K562 (cell line): Measurements from ENCODE around the gene CDCP2. TPM values are rescaled to one million over a fixed set of nuclear protein-coding genes. Genes with fewer than 3 reads are reported as not detected.

Experiments
- ATAC-seq: fragments of 200-7000 bp; cut with Tn5 transposase; 3 replicates; pipeline ENCODE4 v1.9.1; 2020; ENCODE audit warnings: moderate library complexity
- BruUV-seq: library from RNA; stranded (reverse); fragments of 400-500 nt; replicated peaks from 2 replicates; lab custom pipeline; 2021; lab: Mats Ljungman, UMichigan
- CTCF ChIA-PET: fragments of 300-600 bp; formaldehyde crosslinking; extraction: SDS; loops from one replicate; lab custom pipeline; 2021; ENCODE audit warnings: low intra/inter-chr PET ratio; lab: Yijun Ruan, JAX
- POLR2A ChIA-PET: fragments of 300-600, 350-650 bp; sonication (Branson Sonifier 250); formaldehyde crosslinking; extraction: SDS; loops from one replicate; lab custom pipeline; 2021; ENCODE audit warnings: antibody characterized with exemption, inconsistent platforms; lab: Yijun Ruan, JAX
- DNase-seq, 4 experiments: peaks; one replicate each; pipeline versions ENCODE4 v3.0.0 to v3.0.0-alpha.2; 2011 to 2018; ENCODE audit warnings: low spot score in 3 of 4, mixed read lengths in 3 of 4; ENCODE audit errors: extremely low read depth in 1 of 4
- FAIRE-seq: peaks from 2 replicates; lab custom pipeline; 2011; peaks lifted over from hg19 to GRCh38; lab: Jason Lieb, UNC
- H2AFZ ChIP-seq: 2 replicates; pipeline ENCODE4 v1.6.0; 2011; ENCODE audit warnings: low read depth, low read length, control low read depth, inconsistent platforms
- H3K27ac ChIP-seq: fragments of 200-600 bp; 3 replicates; pipeline ENCODE4 v1.8.0; 2011; ENCODE audit warnings: low read depth, mild to moderate bottlenecking, control low read depth, inconsistent platforms, low read length, moderate library complexity, mixed read lengths; ENCODE audit errors: extremely low read depth
- H3K27me3 ChIP-seq, 2 experiments: fragments of 300-600 bp in 1 of 2; 2 replicates in 1 of 2; 3 replicates in 1 of 2; pipeline versions ENCODE4 v1.6.0 to v1.8.0; 2011; ENCODE audit warnings: inconsistent platforms in 2 of 2, low read length in 2 of 2, mild to moderate bottlenecking in 1 of 2, mixed read lengths in 1 of 2, moderate library complexity in 1 of 2; ENCODE audit not compliant: control insufficient read depth in 2 of 2, insufficient read depth in 2 of 2
- H3K36me3 ChIP-seq: fragments of 300-600 bp; 3 replicates; pipeline ENCODE4 v1.8.0; 2011; ENCODE audit warnings: mild to moderate bottlenecking, low read length, inconsistent platforms; ENCODE audit not compliant: control insufficient read depth, insufficient read depth
- H3K4me1 ChIP-seq, 2 experiments: fragments of 200-600 bp in 1 of 2; replicated peaks in 1 of 2; 2 replicates in 1 of 2; 3 replicates in 1 of 2; pipeline versions ENCODE4 v1.5.1 to v1.8.0; 2011; ENCODE audit warnings: inconsistent platforms in 2 of 2, low read length in 2 of 2, mild to moderate bottlenecking in 1 of 2, mixed read lengths in 1 of 2, moderate library complexity in 1 of 2; ENCODE audit not compliant: control insufficient read depth in 2 of 2, insufficient read depth in 2 of 2
- H3K4me2 ChIP-seq: 2 replicates; pipeline ENCODE4 v1.6.1; 2011; ENCODE audit warnings: low read length, control low read depth, inconsistent platforms, mixed read lengths; ENCODE audit not compliant: insufficient read depth
- H3K4me3 ChIP-seq: fragments of 200-600 bp; sonication (generic), shearing (Covaris generic); 2 replicates; pipeline ENCODE4 v1.5.1; 2016; ENCODE audit warnings: control low read depth, inconsistent platforms
- H3K79me2 ChIP-seq: fragments of 200-600 bp; 3 replicates; pipeline ENCODE4 v1.8.0; 2011; ENCODE audit warnings: low read length, inconsistent platforms; ENCODE audit not compliant: control insufficient read depth, insufficient read depth
- H3K9ac ChIP-seq, 2 experiments: 2 replicates each; pipeline versions ENCODE4 v1.6.0 to v1.6.1; 2011; ENCODE audit warnings: low read depth in 2 of 2, low read length in 2 of 2, control low read depth in 1 of 2, inconsistent platforms in 1 of 2, mild to moderate bottlenecking in 1 of 2, mixed read lengths in 1 of 2; ENCODE audit not compliant: insufficient read depth in 1 of 2
- H3K9me1 ChIP-seq: one replicate; pipeline ENCODE4 v1.6.0; 2011; ENCODE audit warnings: inconsistent platforms, mild to moderate bottlenecking, low read length, moderate library complexity; ENCODE audit not compliant: control insufficient read depth, insufficient read depth
- H3K9me3 ChIP-seq: replicated peaks from 2 replicates; pipeline ENCODE4 v1.5.1; 2011; ENCODE audit warnings: low read depth, low read length, inconsistent platforms; ENCODE audit not compliant: control insufficient read depth, insufficient read depth
- H4K20me1 ChIP-seq: replicated peaks from 2 replicates; pipeline ENCODE4 v1.6.1; 2011; ENCODE audit warnings: low read length, inconsistent platforms, mixed read lengths; ENCODE audit not compliant: control insufficient read depth, insufficient read depth
- DPF2 ChIP-seq: fragments of 450-650 bp; IDR thresholded peaks from 2 replicates; pipeline ENCODE4 v1.6.1; 2016
- E4F1 ChIP-seq: fragments of 250-450 bp; sonication (Bioruptor Pico); IDR thresholded peaks from 2 replicates; pipeline ENCODE4 v1.5.0; 2021; ENCODE audit warnings: mild to moderate bottlenecking, borderline replicate concordance
- HMG20A ChIP-seq: fragments of 450-650 bp; formaldehyde crosslinking; conservative IDR thresholded peaks from 2 replicates; pipeline ENCODE4 v1.4.0; 2020; ENCODE audit warnings: mild to moderate bottlenecking, mixed read lengths
- PRPF4 ChIP-seq: fragments of 200-400 bp; formaldehyde crosslinking; IDR thresholded peaks from one replicate; pipeline ENCODE4 v1.6.1; 2017; ENCODE audit warnings: low read length, low read depth, mild to moderate bottlenecking; ENCODE audit not compliant: insufficient read depth, poor library complexity, severe bottlenecking
- RAD51 ChIP-seq: fragments of 450-650 bp; IDR thresholded peaks from 2 replicates; pipeline ENCODE4 v1.7.1; 2016; ENCODE audit warnings: low read depth, mild to moderate bottlenecking, borderline replicate concordance
- ZBTB5 ChIP-seq: fragments of 450-650 bp; IDR thresholded peaks from 2 replicates; pipeline ENCODE4 v1.6.1; 2017; ENCODE audit warnings: antibody characterized with exemption
- ZNF589 ChIP-seq: fragments of 200-800 bp; sonication (Bioruptor generic); IDR thresholded peaks from 2 replicates; pipeline ENCODE4 v1.6.1; 2016; ENCODE audit warnings: low read depth, missing genetic modification characterization, missing compliant biosample characterization
- WGBS: fragments of 100-300 bp; shearing (Covaris generic); methylation state at CpG from one replicate; pipeline ENCODE4 v1.1.6; 2016; ENCODE audit warnings: low coverage, mixed read lengths; ENCODE audit not compliant: insufficient coverage; ENCODE audit errors: missing lambda C conversion rate; 5-methylcytosine and 5-hydroxymethylcytosine counted together
- in situ Hi-C: fragments of 300-500 bp; cut with MboI; formaldehyde crosslinking; loops from 4 replicates; pipeline ENCODE4 v1.15.0; 2018; ENCODE audit warnings: inconsistent platforms, mixed read lengths
- intact Hi-C: fragments of 100-400 bp; cut with micrococcal nuclease; formaldehyde crosslinking; loops from 2 replicates; pipeline ENCODE4 v1.14.2; 2022
- polyA plus RNA-seq, 8 experiments: library from polyadenylated mRNA; depleted of rRNA in 4 of 8; stranded (reverse) in 5 of 8; unstranded in 3 of 8; fragments of >200 nt; fragmentation: Nextera tagmentation in 2 of 8; fragmentation: Illumina TruSeq in 1 of 8; extraction: Ambion mirVana in 2 of 8; extraction: Trizol in 1 of 8; gene quantifications; 2 replicates each; pipeline versions ENCODE4 v1.2.1 to v1.2.3, GENCODE V29; 2011 to 2014; ENCODE audit warnings: inconsistent platforms in 1 of 8, missing spikeins in 1 of 8
- total RNA-seq, 7 experiments: library from RNA; depleted of rRNA in 6 of 7; stranded (reverse); fragments of >200 nt in 6 of 7; fragmentation: Illumina TruSeq in 2 of 7; extraction: Trizol in 2 of 7; gene quantifications; 2 replicates each; pipeline versions ENCODE4 v1.2.1 to v1.2.3, GENCODE V29; 2011 to 2021; ENCODE audit warnings: low replicate concordance in 1 of 7
- TF ChIP-seq, protein P1 (sequence below), 2 experiments: fragments of 450-650 bp; IDR thresholded peaks; 2 replicates each; pipeline ENCODE4 v1.6.1; 2016; ENCODE audit warnings: mild to moderate bottlenecking in 2 of 2, borderline replicate concordance in 1 of 2, low read depth in 1 of 2, moderate library complexity in 1 of 2
- TF ChIP-seq, protein P2 (sequence below): sonication (generic); formaldehyde crosslinking; IDR thresholded peaks from 2 replicates; pipeline ENCODE4 v1.9.0; 2022; ENCODE audit warnings: mild to moderate bottlenecking, missing genetic modification reagents

Gene CDCP2
- total and polyA plus RNA-seq, 9 of the 15 experiments (the other 6 are each of a cell fraction or from before 2014, with no cell fraction given), result not detected

DNA sequence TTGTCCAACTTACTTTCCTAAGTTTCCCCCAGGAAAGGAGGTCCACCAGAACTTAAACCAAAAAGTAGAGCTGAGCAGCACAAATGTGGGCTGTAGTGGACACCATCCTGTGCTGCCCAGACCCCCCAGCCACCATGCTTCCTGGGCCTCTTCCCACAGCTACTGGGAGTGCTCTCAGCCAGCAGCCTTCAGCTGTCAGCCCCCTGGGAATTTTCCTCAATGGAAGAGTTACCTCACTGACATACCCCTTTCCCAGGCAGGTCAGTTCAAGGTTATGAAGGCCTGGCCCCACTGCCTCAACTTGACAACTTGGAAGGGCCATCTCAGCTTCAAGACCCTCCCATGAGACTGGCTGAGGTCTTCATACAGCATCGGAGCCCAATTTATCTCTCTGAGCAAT is 47.7 kb downstream of the CDCP2 start:
- Histone ChIP-seq H3K9me3 (no peaks in the 10 kb centered on the region), H3K36me3 (no peaks in the 10 kb centered on the region), H3K27me3 (no peaks in the 10 kb centered on the region), H3K79me2 (no peaks in the 10 kb centered on the region), H3K9me1 (no peaks in the 10 kb centered on the region), H3K4me3 (no peak overlapping the region), H3K9ac (no peak overlapping the region), H2AFZ (no peak overlapping the region), H3K27ac (no peak overlapping the region), H4K20me1 (no peaks in the 10 kb centered on the region), H3K4me2 (no peak overlapping the region), H3K4me1 (peaks cover 5 to 6% of the 10 kb centered on the region in 2 experiments; a peak in 3 of 5 replicates)
- BruUV-seq, result no TSS peak
- 22% methylated on average over 1 of the region's 1 CpG for WGBS
- CTCF ChIA-PET, result no interaction called here
- in situ Hi-C loops (no loop called here), intact Hi-C loops (no loop called here)
- POLR2A ChIA-PET, result interaction anchor here (0.6 to 1.0 kb wide), 3 partner anchors 108 to 1938 kb away, joined by 3 read pairs; no protein-coding TSS in a partner anchor
- no peak for DNase-seq
- no peak for ATAC-seq
- no peak for FAIRE-seq
- TF ChIP-seq PRPF4 (no peak), ZBTB5 (no peak), E4F1 (CRISPR knock-in tag) (no peak), RAD51 (no peak), DPF2 (no peak), HMG20A (CRISPR knock-in tag) (no peak), ZNF589 (CRISPR knock-in tag) (no peak)
- TF ChIP-seq, protein P1, sequence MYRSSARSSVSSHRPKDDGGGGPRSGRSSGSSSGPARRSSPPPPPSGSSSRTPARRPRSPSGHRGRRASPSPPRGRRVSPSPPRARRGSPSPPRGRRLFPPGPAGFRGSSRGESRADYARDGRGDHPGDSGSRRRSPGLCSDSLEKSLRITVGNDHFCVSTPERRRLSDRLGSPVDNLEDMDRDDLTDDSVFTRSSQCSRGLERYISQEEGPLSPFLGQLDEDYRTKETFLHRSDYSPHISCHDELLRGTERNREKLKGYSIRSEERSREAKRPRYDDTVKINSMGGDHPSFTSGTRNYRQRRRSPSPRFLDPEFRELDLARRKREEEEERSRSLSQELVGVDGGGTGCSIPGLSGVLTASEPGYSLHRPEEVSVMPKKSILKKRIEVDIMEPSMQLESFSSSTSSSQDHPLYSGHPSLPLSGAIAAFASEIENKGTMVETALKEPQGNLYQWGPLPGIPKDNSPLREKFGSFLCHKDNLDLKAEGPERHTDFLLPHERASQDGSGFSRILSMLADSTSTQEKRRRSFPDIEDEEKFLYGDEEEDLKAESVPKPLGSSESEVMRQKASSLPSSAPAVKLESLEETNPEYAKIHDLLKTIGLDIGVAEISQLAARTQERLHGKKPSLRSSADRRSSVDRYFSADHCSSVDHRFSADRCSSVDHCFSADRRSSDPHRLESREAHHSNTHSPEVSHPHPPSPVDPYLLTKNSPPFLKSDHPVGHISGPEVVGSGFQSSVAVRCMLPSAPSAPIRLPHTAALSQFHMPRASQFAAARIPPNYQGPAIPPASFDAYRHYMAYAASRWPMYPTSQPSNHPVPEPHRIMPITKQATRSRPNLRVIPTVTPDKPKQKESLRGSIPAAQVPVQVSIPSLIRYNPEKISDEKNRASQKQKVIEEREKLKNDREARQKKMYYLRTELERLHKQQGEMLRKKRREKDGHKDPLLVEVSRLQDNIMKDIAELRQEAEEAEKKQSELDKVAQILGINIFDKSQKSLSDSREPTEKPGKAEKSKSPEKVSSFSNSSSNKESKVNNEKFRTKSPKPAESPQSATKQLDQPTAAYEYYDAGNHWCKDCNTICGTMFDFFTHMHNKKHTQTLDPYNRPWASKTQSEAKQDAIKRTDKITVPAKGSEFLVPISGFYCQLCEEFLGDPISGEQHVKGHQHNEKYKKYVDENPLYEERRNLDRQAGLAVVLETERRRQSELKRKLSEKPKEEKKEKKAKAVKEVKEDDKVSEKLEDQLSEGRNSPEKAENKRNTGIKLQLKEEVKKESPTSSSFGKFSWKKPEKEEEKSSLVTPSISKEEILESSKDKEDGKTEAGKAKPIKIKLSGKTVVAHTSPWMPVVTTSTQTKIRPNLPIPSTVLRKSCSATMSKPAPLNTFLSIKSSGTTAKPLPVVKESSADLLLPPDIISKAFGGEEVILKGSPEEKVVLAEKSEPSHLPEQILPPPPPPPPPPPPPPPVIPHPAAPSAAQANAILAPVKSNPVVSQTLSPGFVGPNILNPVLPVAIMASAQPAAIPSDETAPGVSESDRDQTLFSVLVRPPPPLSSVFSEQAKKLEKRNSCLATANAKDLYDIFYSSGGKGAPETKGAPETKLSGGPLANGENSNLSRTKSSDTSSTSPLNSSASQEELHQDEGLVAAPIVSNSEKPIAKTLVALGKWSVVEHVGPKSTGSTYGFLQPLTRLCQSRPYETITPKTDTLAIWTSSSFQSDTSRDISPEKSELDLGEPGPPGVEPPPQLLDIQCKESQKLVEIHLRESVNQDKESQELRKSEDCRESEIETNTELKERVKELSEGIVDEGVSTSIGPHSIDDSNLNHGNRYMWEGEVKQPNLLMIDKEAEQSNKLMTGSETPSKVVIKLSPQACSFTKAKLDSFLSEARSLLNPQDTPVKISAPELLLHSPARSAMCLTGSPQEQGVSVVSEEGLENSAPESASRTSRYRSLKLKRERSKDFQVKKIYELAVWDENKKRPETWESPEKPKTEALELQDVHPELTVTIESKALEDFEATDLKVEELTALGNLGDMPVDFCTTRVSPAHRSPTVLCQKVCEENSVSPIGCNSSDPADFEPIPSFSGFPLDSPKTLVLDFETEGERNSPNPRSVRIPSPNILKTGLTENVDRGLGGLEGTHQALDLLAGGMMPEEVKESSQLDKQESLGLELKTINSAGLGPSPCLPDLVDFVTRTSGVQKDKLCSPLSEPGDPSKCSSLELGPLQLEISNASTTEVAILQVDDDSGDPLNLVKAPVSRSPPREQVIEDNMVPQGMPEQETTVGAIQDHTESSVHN (IDR thresholded peaks at IDR 0.05; ENCODE audit: borderline replicate concordance in 1 of 2, low read depth in 1 of 2), result no peak
- TF ChIP-seq, protein P2, sequence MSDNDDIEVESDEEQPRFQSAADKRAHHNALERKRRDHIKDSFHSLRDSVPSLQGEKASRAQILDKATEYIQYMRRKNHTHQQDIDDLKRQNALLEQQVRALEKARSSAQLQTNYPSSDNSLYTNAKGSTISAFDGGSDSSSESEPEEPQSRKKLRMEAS (CRISPR knock-in tag), result no peak
